Measurements from ENCODE around the gene ADAM15. TPM values are rescaled to one million over a fixed set of nuclear protein-coding genes. Genes with fewer than 3 reads are reported as not detected.

ADAM15 gene
- total RNA-seq, 4 donors from 2014 or later: 65.4 to 115 (median 100.0) TPM

- ATAC-seq: no peak
- no CpG with 5 or more reads among the region's 13 CpGs for WGBS, 2 donors (ENCODE audit: low coverage in 1 of 2)
- Histone ChIP-seq H3K36me3 (peaks cover 0 to 87% of the 10 kb centered on the region in 2 donors), H3K4me1 (peaks cover 0 to 40% (median 23%) of the 10 kb centered on the region in 3 donors), H3K27me3 (no peaks in the 10 kb centered on the region), H3K9me3 (no peaks in the 10 kb centered on the region), H3K27ac (no peak overlapping the region), H3K4me3 (no peak overlapping the region)
- TF ChIP-seq CTCF (IDR thresholded peaks at IDR 0.05): peak in 1 of 4 experiments; percentile 6
- TF ChIP-seq POLR2AphosphoS5 (IDR thresholded peaks at IDR 0.05): no peak
These were observed 6.7 kb downstream of the ADAM15 start for GRCh38 chr1:155057788-155058211.

- TF ChIP-seq POLR2AphosphoS5 (IDR thresholded peaks at IDR 0.05) (no peak), EP300 (IDR thresholded peaks at IDR 0.05) (no peak), CTCF (IDR thresholded peaks at IDR 0.05) (no peak), POLR2A (IDR thresholded peaks at IDR 0.05) (no peak)
- ATAC-seq: no peak
- Histone ChIP-seq H3K9me3 (no peaks in the 10 kb centered on the region), H3K36me3 (peaks cover 0 to 64% of the 10 kb centered on the region in 2 donors), H3K27ac (no peak overlapping the region), H3K4me3 (no peak overlapping the region), H3K27me3 (no peaks in the 10 kb centered on the region), H3K4me1 (peaks cover 0 to 47% (median 23%) of the 10 kb centered on the region in 3 donors)
- WGBS, 2 donors (ENCODE audit: low coverage in 1 of 2): no CpG with 5 or more reads among the region's 8 CpGs
These were observed 9.6 kb downstream of the ADAM15 start for GRCh38 chr1:155060736-155061135.

GRCh38 chr1:155061381-155062150, 10.4 kb downstream of the ADAM15 start:
- no peaks in the 10 kb centered on the region for H3K9me3 ChIP-seq
- H3K36me3 ChIP-seq: peaks cover 0 to 56% of the 10 kb centered on the region in 2 donors
- H3K4me3 ChIP-seq: no peak overlapping the region
- 58% methylated on average over 4 of the region's 21 CpGs; no CpG with 5 or more reads in 1 of the 2 donors for WGBS, 2 donors (ENCODE audit: low coverage in 1 of 2)
- peaks cover 0 to 47% (median 23%) of the 10 kb centered on the region in 3 donors for H3K4me1 ChIP-seq
- no peaks in the 10 kb centered on the region for H3K27me3 ChIP-seq
- TF ChIP-seq CTCF (IDR thresholded peaks at IDR 0.05) (peak in 2 of 4 experiments; percentile 97), EP300 (IDR thresholded peaks at IDR 0.05) (no peak)
- H3K27ac ChIP-seq: no peak overlapping the region
- peak; percentile 46 for ATAC-seq

GRCh38 chr1:155062151-155062686, 11.1 kb downstream of the ADAM15 start:
- Histone ChIP-seq H3K27me3 (no peaks in the 10 kb centered on the region), H3K9me3 (no peaks in the 10 kb centered on the region), H3K4me1 (peaks cover 0 to 47% (median 23%) of the 10 kb centered on the region in 3 donors), H3K36me3 (peaks cover 0 to 51% of the 10 kb centered on the region in 2 donors), H3K4me3 (peak overlapping the region in 1 of 2 donors; percentile 85), H3K27ac (peak overlapping the region in 1 of 4 donors; percentile 85)
- ATAC-seq: no peak
- no CpG with 5 or more reads among the region's 29 CpGs for WGBS, 2 donors (ENCODE audit: low coverage in 1 of 2)
- TF ChIP-seq CTCF (IDR thresholded peaks at IDR 0.05) (no peak), POLR2A (IDR thresholded peaks at IDR 0.05) (no peak), POLR2AphosphoS5 (IDR thresholded peaks at IDR 0.05) (no peak)

Data from gastroesophageal sphincter (tissue), 4 donors.